Activated naive CD8-positive, alpha-beta T cell treated with anti-CD3 and anti-CD28 coated beads for 36 hours (primary cell): ENCODE measurements around the gene RSF1. TPM values are rescaled to one million over a fixed set of nuclear protein-coding genes. Genes with fewer than 3 reads are reported as not detected.

Experiments
- total RNA-seq, 2 experiments: library from RNA; stranded (reverse); gene quantifications; one replicate each; pipeline ENCODE4 v1.2.3, GENCODE V29; 2021

Gene RSF1
- total RNA-seq, 2 experiments from 2014 or later = 40.5 to 48.3 TPM

Other genes starting within 250 kb of the RSF1 start
- gene AQP11, start 230.8 kb downstream of the RSF1 start, total RNA-seq = under 1 TPM; 0.14 to 0.27 TPM
- 100 to 1,000 TPM; 191 to 194 TPM for gene CLNS1A, start 182.9 kb downstream of the RSF1 start, total RNA-seq
- gene AAMDC, start 422 bp upstream of the RSF1 start, total RNA-seq = 1 to 10 TPM; 2.4 to 2.6 TPM
- gene INTS4, start 173.9 kb upstream of the RSF1 start, total RNA-seq = 10 to 100 TPM; 45.2 to 46.2 TPM
- under 1 TPM; 0.12 to 0.50 TPM for gene KCTD14, start 202.6 kb upstream of the RSF1 start, total RNA-seq
- not detected for gene THRSP, start 243.1 kb upstream of the RSF1 start, total RNA-seq